Measurements from ENCODE around the gene ATP13A3.

DNA sequence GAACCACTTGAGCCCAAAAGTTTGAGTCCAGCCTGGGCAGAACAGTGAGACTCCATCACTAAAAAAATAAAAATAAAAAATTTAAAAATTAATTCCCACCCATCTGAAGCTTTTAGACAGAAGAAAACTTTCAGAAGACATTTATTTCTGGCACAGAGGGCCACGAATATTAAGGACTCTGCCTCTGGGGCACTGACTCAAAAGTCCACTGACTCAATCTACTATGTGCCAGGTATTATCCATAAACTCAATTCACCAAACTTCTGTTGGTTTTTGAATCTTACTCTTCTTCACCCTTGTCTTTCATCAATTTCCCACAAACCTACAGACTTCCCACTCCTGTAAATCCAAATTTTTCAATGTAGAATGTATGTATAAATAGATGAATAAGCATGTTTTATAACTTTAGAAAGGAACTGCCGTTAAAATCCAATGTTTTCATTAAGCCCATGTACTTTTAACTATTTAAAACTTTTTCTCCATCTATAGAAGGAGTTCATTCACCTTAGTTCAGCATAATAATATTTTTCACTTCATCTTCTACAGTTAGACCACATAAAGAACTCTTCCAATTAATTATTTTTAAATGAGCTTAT is 19.9 kb downstream of the ATP13A3 start:
- TF ChIP-seq POLR2A (IDR thresholded peaks at IDR 0.05), result no peak
- TF ChIP-seq, protein P1, sequence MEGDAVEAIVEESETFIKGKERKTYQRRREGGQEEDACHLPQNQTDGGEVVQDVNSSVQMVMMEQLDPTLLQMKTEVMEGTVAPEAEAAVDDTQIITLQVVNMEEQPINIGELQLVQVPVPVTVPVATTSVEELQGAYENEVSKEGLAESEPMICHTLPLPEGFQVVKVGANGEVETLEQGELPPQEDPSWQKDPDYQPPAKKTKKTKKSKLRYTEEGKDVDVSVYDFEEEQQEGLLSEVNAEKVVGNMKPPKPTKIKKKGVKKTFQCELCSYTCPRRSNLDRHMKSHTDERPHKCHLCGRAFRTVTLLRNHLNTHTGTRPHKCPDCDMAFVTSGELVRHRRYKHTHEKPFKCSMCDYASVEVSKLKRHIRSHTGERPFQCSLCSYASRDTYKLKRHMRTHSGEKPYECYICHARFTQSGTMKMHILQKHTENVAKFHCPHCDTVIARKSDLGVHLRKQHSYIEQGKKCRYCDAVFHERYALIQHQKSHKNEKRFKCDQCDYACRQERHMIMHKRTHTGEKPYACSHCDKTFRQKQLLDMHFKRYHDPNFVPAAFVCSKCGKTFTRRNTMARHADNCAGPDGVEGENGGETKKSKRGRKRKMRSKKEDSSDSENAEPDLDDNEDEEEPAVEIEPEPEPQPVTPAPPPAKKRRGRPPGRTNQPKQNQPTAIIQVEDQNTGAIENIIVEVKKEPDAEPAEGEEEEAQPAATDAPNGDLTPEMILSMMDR (IDR thresholded peaks at IDR 0.05), result no peak
